Thyroid gland (tissue), 4 donors: ENCODE results near the gene GARIN1A.

ENCODE experiments used
- CTCF ChIP-seq, 6 experiments: fragments of 200-600 bp in 3 of 6; fragments of 450-650 bp in 3 of 6; sonication (generic) in 3 of 6; IDR thresholded peaks; one replicate each; pipeline ENCODE4 v1.5.1; 2016 to 2019; ENCODE audit warnings: antibody characterized with exemption in 6 of 6, mild to moderate bottlenecking in 2 of 6, inconsistent platforms in 1 of 6, moderate library complexity in 1 of 6
- POLR2A ChIP-seq, 2 donors: fragments of 450-650 bp; IDR thresholded peaks; one replicate each; pipeline ENCODE4 v1.6.1; 2017; ENCODE audit warnings: antibody characterized with exemption in 2 of 2, mild to moderate bottlenecking in 2 of 2, moderate library complexity in 1 of 2

DNA sequence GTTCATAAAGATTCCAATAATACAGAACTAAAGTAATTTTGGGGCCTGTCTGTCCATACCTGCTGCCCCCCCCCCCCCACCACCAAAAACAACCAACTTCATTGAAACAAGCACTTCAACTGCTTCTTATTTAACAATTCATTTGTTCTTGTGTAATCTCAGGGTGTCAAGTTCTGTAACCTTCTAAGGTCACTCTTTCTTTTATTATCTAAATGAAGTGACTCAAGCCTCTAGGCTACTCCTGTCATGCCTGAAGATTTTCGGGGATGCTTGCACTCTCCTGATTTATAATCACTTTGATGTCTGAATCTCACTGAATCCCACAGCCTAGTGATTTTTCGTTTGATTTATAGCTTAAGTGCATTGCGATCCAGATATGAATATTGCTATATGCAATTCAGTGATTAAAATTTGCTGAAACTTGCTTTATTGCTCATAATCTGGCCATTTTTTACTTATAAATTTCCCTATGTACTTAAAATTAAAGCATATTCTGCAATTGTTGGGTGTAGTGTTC is 27.2 kb downstream of the GARIN1A start:
- TF ChIP-seq CTCF (IDR thresholded peaks at IDR 0.05) (no peak), POLR2A (IDR thresholded peaks at IDR 0.05) (no peak)
